GM12872 (cell line): ENCODE results near the gene SNAP47.

Experiments
- TF ChIP-seq, protein P1 (sequence below): IDR thresholded peaks from 3 replicates; pipeline ENCODE4 v1.5.1; 2011; ENCODE audit warnings: low read depth, mild to moderate bottlenecking, low read length, moderate library complexity; ENCODE audit not compliant: insufficient read depth

The SNAP47 gene

DNA sequence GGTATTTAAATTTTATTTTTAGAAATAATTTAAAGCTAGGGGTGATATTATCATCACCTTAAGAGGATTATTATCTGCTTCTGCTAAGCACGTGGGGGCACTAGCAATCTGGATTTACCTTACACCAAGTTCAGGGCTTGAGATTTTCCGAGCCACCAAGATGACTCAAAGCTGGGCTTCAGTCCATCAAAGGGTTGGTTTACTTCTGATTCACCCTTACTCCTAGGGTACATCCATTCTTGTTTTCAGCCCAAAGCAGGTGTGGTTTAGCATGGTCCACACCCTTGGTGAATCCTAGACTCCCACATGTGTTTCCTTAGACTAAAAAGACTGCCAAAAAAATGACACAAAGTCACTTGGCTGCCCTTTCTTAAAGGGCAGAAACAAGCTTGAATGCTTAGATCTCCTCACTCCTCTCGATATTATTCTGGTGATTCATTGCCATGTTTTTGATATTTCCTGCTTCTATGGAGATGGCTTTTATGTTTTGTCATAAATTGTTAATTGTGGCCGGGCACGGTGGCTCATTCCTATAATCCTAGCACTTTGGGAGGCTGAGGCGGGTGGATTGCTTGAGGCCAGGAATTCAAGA is 70.5 kb downstream of the SNAP47 start:
- TF ChIP-seq, protein P1, sequence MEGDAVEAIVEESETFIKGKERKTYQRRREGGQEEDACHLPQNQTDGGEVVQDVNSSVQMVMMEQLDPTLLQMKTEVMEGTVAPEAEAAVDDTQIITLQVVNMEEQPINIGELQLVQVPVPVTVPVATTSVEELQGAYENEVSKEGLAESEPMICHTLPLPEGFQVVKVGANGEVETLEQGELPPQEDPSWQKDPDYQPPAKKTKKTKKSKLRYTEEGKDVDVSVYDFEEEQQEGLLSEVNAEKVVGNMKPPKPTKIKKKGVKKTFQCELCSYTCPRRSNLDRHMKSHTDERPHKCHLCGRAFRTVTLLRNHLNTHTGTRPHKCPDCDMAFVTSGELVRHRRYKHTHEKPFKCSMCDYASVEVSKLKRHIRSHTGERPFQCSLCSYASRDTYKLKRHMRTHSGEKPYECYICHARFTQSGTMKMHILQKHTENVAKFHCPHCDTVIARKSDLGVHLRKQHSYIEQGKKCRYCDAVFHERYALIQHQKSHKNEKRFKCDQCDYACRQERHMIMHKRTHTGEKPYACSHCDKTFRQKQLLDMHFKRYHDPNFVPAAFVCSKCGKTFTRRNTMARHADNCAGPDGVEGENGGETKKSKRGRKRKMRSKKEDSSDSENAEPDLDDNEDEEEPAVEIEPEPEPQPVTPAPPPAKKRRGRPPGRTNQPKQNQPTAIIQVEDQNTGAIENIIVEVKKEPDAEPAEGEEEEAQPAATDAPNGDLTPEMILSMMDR: no peak

DNA sequence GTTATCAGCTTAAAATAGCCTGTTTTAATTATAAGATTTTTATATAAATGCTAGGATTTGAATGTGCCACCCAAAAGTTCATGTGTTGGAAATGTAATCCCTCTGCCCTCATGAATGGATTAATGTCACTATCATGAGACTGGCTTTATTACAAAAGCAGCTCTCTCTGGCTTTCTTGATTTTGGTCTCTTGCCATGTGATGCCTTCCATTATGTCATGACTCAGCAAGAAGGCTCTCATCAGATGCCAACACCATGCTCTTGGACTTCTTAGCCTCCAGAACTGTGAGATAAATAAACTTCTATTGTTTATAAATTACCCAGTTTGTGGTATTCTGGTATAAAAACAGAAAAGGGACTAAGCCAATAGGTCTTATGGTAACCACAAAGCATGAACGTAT is 73.3 kb downstream of the SNAP47 start:
- TF ChIP-seq, protein P1: no peak

DNA sequence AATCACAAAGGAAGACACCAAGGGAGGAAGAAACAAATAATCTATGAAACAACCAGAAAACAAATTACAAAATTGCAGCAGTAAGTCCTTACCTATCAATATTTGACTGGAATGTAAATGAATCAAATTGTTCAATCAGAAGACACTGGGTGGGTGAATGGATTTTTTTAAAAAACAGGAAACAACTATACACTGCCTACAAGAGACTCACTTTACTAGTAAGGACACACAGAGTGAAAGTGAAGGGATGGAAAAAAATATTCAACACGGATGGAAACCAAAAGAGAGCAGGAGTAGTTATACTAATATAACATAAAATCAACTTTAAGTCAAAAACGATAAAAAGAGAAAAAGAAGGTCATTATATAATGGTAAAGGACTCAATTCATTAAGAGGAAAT is 73.8 kb downstream of the SNAP47 start:
- TF ChIP-seq, protein P1: no peak

DNA sequence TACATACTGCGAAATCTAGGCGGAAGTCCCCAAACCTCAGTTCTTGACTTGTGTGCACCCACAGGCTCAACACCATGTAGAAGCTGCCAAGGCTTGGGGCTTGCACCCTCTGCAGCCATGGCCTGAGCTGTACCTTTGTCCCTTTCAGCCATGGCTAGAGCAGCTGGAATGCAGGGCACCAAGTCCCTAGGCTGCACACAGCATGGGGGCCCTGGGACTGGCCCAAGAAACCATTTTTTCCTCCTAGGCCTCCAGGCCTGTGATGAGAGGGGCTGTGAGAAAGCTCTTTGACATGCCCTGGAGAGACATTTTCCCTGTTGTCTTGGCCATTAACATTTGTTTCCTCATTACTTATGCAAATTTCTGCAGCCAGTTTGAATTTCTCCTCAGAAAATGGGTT is 78.7 kb downstream of the SNAP47 start:
- TF ChIP-seq, protein P1: no peak

DNA sequence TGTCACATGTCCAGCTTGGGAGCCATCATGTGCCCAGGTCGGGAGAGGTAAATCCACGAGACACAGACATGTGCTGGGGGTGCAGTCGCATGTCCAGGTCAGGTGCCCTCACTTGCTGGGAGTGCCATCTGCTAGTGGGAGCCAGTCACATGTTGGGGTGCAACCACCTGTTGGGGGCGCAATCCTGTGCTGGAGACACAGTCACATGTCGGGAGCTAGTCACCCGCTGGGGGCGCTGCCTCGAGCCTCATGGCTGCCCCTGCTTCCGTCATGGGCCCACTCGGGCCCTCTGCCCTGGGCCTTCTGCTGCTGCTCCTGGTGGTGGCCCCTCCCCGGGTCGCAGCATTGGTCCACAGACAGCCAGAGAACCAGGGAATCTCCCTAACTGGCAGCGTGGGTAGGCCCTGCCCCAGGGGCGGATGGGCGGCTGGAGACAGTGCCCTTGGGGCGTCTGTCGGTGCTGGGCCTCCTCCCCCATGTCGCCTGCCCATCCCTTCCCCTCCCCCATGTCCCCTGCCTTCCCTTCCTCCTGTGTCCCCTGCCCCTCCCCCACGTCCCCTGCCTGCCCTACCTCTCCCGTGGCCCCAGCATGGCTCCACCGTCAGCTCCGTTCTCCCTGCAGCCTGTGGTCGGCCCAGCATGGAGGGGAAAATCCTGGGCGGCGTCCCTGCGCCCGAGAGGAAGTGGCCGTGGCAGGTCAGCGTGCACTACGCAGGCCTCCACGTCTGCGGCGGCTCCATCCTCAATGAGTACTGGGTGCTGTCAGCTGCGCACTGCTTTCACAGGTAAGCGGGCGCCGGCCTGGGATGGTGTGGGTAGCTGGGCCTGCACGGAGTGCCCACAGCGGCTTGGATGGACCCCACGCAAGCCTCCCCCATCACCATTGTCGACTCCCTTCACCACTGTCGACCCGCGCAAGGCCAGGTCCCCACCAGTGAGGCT is 80.5 kb downstream of the SNAP47 start, which contains the start of gene PRSS38:
Gene PRSS38 (plus strand): TSS at position 208 of the 942 bp plus-strand sequence. CDS start 42 bp downstream, at position 250.
- TF ChIP-seq, protein P1: 0 out of 3 replicates have a peak, but pooled peaks have one; percentile 5

DNA sequence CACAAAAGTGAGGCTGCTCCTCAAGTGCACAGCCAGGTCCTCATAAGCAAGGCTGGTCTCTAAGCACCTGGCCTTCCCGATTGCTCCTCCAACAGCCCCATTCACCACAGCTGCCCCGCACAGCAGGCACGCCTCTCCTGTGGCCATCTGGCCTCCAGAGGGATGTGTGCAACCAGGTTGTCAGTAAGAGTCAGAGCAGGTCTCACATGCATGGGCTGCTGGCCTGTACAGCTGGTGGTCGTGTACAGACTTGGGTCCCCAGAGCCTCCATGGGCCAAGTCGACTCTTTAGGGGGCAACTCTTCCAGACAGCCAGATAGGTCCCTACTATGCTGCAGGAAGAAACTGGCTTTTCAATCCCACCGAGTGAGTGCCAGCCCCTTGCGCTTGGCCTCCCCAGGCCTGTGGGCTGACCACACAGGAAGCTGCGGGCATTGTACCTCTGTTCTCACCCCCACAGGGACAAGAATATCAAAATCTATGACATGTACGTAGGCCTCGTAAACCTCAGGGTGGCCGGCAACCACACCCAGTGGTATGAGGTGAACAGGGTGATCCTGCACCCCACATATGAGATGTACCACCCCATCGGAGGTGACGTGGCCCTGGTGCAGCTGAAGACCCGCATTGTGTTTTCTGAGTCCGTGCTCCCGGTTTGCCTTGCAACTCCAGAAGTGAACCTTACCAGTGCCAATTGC is 81.7 kb downstream of the SNAP47 start:
- TF ChIP-seq, protein P1: no peak

DNA sequence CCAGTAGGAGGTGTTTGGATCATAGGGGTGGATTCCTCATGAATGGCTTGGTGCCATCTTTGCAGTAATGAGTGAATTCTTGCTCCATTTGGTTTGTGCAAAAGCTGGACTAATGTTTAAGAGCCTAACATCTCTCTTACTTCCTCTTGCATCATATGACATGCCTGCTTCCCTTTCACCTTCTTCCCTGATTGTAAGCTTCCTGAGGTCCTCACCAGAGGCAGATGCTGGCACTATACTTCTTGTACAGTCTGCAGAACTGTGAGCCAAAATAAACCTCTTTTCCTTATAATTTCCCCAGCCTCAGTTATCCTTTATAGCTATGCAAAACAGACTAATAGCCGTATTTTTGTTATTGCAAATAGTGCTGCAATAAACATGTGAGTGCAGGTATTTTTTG is 88.3 kb downstream of the SNAP47 start:
- TF ChIP-seq, protein P1: no peak
